Measurements from ENCODE around the gene IL11RA.

Gene IL11RA

DNA sequence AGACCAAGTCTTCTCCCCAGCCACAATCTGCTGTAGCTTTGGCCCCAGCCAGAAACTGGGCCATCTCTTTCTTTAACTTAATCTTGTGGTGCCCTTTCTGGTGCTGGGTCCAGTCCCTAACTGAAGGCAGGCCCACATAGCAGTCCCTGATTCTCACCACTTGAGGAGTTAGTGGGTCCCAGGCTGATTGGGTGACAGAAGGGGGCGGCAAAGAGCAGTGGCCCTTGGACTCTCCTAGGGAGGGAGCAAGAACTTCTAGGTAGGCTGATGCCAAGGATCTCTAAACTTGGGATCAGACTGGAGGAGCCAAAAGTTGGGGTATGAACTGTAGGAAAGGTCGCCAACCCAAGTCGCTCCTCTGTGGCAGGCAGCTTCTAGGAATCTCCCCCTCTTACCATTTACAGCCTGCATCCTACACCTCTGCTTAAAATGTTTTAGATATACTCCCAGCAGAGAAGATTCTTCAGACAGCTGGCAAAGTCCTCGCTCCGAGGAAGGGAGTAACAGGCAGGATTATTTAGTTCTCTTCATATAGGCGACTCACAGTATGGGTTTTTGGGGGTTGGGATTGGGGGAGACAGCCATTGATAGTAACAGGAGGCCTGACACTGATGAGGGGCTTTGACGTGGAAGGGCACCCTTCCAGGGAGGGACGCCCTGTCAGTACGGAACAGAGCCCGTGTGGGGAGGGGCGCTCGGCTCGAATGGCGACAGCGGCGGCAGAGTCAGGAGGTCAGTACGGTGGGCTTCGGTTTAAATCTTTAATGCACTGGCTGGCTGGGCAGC, 12.5 kb downstream of the IL11RA start:
- peaks cover 0 to 28% (median 20%) of the 10 kb centered on the region in 5 donors for H3K4me1 ChIP-seq (ENCODE audit: control insufficient read depth in 5 of 5, insufficient read depth in 5 of 5, low read length in 5 of 5)
- peak overlapping the region; percentile 38 to 73 (median 56) for H3K9ac ChIP-seq (ENCODE audit: low read length in 5 of 5)
- peak overlapping the region; percentile 84 for H3K27ac ChIP-seq (ENCODE audit: low read depth, low read length)
- peaks cover 2 to 35% (median 25%) of the 10 kb centered on the region in 5 donors for H3K36me3 ChIP-seq (ENCODE audit: control insufficient read depth in 5 of 5, insufficient read depth in 5 of 5, low read length in 5 of 5)
- H3K9me3 ChIP-seq (ENCODE audit: control insufficient read depth in 5 of 5, low read length in 5 of 5), result no peaks in the 10 kb centered on the region
- peak overlapping the region; percentile 63 to 75 (median 70) for H3K4me3 ChIP-seq (ENCODE audit: low read depth in 1 of 5, low read length in 5 of 5)
- no peaks in the 10 kb centered on the region for H3K27me3 ChIP-seq (ENCODE audit: control insufficient read depth in 5 of 5, insufficient read depth in 4 of 5, low read length in 5 of 5)

DNA sequence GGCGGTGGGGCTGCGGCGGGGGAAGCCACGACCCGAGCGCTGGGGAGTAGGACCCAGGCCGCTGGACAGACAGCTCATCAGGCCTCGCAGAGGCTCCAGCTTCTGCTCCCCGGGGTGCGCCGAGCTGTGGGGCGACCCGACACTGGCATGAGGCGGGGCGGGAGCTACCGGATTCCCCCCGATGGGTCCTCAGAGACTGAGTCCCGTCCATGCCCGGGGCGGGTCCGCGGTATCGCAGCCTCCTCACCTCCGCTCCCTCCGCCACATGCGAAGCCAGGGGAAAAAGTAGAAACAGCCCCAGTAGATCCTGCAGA, 13.0 kb downstream of the IL11RA start:
- H3K9ac ChIP-seq (ENCODE audit: low read length in 5 of 5), result peak overlapping the region; percentile 38 to 73 (median 56)

DNA sequence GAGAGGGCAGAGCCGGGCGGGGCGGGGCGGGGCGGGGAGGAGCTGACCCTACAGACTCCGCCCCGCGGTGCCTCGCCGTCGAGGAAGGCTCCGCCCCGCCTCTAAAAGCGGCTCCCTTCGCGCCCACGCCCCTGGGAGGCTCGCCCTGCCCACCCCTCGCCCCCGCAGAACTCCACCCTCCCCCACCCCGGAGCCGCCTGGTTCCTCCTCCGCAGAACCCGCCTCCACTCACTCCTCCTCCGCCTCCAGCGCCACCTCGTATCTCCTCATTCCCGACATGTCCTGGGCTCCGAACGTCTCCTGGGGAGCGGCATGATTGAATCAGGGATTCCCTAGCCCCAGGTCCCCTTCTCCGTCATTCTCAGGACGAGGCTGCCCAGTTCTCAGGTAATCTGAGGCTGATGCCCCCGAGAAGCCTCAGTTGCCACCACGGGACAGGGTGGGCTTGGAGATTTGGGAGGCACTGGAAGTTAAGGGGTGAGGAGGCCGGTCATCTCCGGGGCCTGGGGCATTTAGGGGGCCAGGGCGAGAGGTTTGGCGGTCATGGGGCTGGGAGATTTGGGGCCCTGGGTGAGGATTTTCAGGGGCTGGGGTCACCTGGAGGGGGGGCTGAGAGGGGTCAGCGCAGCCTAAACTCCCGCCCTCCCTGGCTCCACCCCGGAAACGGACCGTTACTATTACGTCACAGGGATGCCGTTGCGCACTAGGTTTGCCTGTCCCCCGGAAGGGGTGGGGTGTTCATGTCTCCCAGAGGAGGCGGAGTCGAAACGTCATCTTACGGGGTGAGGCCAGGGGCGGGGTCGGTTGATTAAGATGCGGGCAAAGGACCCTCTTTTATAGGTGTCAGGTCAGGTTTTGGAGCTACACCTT, 13.6 kb downstream of the IL11RA start:
- Histone ChIP-seq H3K36me3 (ENCODE audit: control insufficient read depth in 5 of 5, insufficient read depth in 5 of 5, low read length in 5 of 5) (peaks cover 2 to 25% (median 16%) of the 10 kb centered on the region in 5 donors), H3K27me3 (ENCODE audit: control insufficient read depth in 5 of 5, insufficient read depth in 4 of 5, low read length in 5 of 5) (no peaks in the 10 kb centered on the region), H3K4me3 (ENCODE audit: low read depth in 1 of 5, low read length in 5 of 5) (peak overlapping the region; percentile 79 to 93 (median 85)), H3K4me1 (ENCODE audit: control insufficient read depth in 5 of 5, insufficient read depth in 5 of 5, low read length in 5 of 5) (peaks cover 0 to 28% (median 20%) of the 10 kb centered on the region in 5 donors), H3K27ac (ENCODE audit: low read depth, low read length) (peak overlapping the region; percentile 98), H3K9ac (ENCODE audit: low read length in 5 of 5) (peak overlapping the region; percentile 75 to 94 (median 81)), H3K9me3 (ENCODE audit: control insufficient read depth in 5 of 5, low read length in 5 of 5) (peaks cover 0 to 2% (median 0%) of the 10 kb centered on the region in 5 donors)

More for the DNA sequence above, 13.0 kb downstream of the IL11RA start:
- H3K27ac ChIP-seq (ENCODE audit: low read depth, low read length), result peak overlapping the region; percentile 84
- H3K4me3 ChIP-seq (ENCODE audit: low read depth in 1 of 5, low read length in 5 of 5), result peak overlapping the region in 4 of 5 donors; percentile 63 to 70 (median 68)
- peaks cover 2 to 31% (median 22%) of the 10 kb centered on the region in 5 donors for H3K36me3 ChIP-seq (ENCODE audit: control insufficient read depth in 5 of 5, insufficient read depth in 5 of 5, low read length in 5 of 5)
- H3K9me3 ChIP-seq (ENCODE audit: control insufficient read depth in 5 of 5, low read length in 5 of 5), result peaks cover 0 to 2% (median 0%) of the 10 kb centered on the region in 5 donors
- H3K27me3 ChIP-seq (ENCODE audit: control insufficient read depth in 5 of 5, insufficient read depth in 4 of 5, low read length in 5 of 5), result no peaks in the 10 kb centered on the region
- peaks cover 0 to 28% (median 20%) of the 10 kb centered on the region in 5 donors for H3K4me1 ChIP-seq (ENCODE audit: control insufficient read depth in 5 of 5, insufficient read depth in 5 of 5, low read length in 5 of 5)

DNA sequence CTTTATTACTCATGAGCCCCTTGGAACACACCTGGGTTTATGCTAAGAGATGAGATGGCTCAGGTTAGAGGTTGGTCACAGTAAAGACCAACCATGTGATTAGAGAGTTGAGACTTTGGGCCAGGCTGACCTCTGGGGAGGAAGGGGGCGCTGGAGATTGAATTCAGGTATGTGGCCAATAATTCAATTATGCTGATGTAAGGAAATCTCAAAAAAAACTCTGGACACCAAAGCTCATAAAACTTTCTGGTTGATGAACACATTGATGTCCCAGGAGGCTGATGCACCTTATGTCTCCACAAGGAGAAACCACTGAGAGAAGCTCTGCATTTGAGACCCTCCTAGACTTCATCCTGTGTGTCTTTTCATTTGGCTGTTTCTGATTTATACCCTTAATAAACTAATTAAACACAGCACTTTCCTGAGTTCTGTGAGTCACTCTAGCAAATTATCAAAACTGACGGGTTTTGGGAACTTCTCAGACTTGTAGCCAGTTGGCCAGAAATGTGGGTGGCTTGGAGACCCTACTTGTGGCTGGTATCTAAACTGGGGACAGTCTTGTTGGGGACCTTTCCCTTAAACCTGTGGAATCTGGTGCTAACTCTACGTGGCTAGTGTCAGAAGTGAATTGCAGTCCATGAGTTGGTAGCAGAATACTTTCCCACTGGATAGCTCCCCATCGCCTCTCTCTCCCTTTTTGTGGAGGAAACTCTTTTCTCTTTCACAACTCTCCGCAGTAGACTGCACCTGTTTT, 18.0 kb downstream of the IL11RA start:
- Histone ChIP-seq H3K4me3 (ENCODE audit: low read depth in 1 of 5, low read length in 5 of 5) (no peak overlapping the region), H3K36me3 (ENCODE audit: control insufficient read depth in 5 of 5, insufficient read depth in 5 of 5, low read length in 5 of 5) (peaks cover 2 to 12% (median 3%) of the 10 kb centered on the region in 5 donors), H3K4me1 (ENCODE audit: control insufficient read depth in 5 of 5, insufficient read depth in 5 of 5, low read length in 5 of 5) (peaks cover 0 to 21% (median 14%) of the 10 kb centered on the region in 5 donors), H3K9ac (ENCODE audit: low read length in 5 of 5) (no peak overlapping the region), H3K27me3 (ENCODE audit: control insufficient read depth in 5 of 5, insufficient read depth in 4 of 5, low read length in 5 of 5) (no peaks in the 10 kb centered on the region), H3K9me3 (ENCODE audit: control insufficient read depth in 5 of 5, low read length in 5 of 5) (peaks cover 0 to 2% (median 0%) of the 10 kb centered on the region in 5 donors), H3K27ac (ENCODE audit: low read depth, low read length) (no peak overlapping the region)

GRCh38 chr9:34671307-34671706, 19.3 kb downstream of the IL11RA start:
- peaks cover 2 to 12% (median 3%) of the 10 kb centered on the region in 5 donors for H3K36me3 ChIP-seq (ENCODE audit: control insufficient read depth in 5 of 5, insufficient read depth in 5 of 5, low read length in 5 of 5)
- H3K4me1 ChIP-seq (ENCODE audit: control insufficient read depth in 5 of 5, insufficient read depth in 5 of 5, low read length in 5 of 5), result peaks cover 0 to 16% (median 12%) of the 10 kb centered on the region in 5 donors
- no peaks in the 10 kb centered on the region for H3K27me3 ChIP-seq (ENCODE audit: control insufficient read depth in 5 of 5, insufficient read depth in 4 of 5, low read length in 5 of 5)
- peaks cover 0 to 2% (median 0%) of the 10 kb centered on the region in 5 donors for H3K9me3 ChIP-seq (ENCODE audit: control insufficient read depth in 5 of 5, low read length in 5 of 5)
- no peak overlapping the region for H3K4me3 ChIP-seq (ENCODE audit: low read depth in 1 of 5, low read length in 5 of 5)
- H3K9ac ChIP-seq (ENCODE audit: low read length in 5 of 5), result no peak overlapping the region
- no peak overlapping the region for H3K27ac ChIP-seq (ENCODE audit: low read depth, low read length)

DNA sequence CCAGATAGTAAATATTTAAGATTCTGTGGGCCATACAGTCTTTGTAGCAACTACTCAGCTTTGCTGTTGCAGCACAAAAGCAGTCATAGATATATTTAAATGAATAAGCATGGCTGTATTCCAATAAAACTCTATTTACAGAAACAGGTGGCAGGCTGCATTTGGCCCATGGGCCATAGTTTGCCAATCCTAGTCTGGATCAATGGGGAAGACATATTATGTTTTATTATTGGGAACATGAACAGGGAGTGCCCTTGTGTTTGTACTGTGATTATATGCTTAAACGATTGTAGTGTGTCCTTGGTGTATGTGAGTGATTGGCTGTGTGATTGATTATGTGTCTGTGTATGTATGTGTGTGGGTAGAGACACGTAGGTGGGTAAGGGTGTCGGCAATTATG, 22.5 kb downstream of the IL11RA start:
- Histone ChIP-seq H3K4me3 (ENCODE audit: low read depth in 1 of 5, low read length in 5 of 5) (no peak overlapping the region), H3K9me3 (ENCODE audit: control insufficient read depth in 5 of 5, low read length in 5 of 5) (peaks cover 0 to 2% (median 0%) of the 10 kb centered on the region in 5 donors), H3K36me3 (ENCODE audit: control insufficient read depth in 5 of 5, insufficient read depth in 5 of 5, low read length in 5 of 5) (peaks cover 0 to 5% (median 0%) of the 10 kb centered on the region in 5 donors), H3K27me3 (ENCODE audit: control insufficient read depth in 5 of 5, insufficient read depth in 4 of 5, low read length in 5 of 5) (no peaks in the 10 kb centered on the region), H3K4me1 (ENCODE audit: control insufficient read depth in 5 of 5, insufficient read depth in 5 of 5, low read length in 5 of 5) (peaks cover 0 to 3% (median 0%) of the 10 kb centered on the region in 5 donors), H3K27ac (ENCODE audit: low read depth, low read length) (no peak overlapping the region), H3K9ac (ENCODE audit: low read length in 5 of 5) (no peak overlapping the region)

GRCh38 chr9:34675048-34675714, 23.2 kb downstream of the IL11RA start:
- no peak overlapping the region for H3K27ac ChIP-seq (ENCODE audit: low read depth, low read length)
- no peaks in the 10 kb centered on the region for H3K27me3 ChIP-seq (ENCODE audit: control insufficient read depth in 5 of 5, insufficient read depth in 4 of 5, low read length in 5 of 5)
- peaks cover 0 to 3% (median 0%) of the 10 kb centered on the region in 5 donors for H3K36me3 ChIP-seq (ENCODE audit: control insufficient read depth in 5 of 5, insufficient read depth in 5 of 5, low read length in 5 of 5)
- no peak overlapping the region for H3K9ac ChIP-seq (ENCODE audit: low read length in 5 of 5)
- no peak overlapping the region for H3K4me3 ChIP-seq (ENCODE audit: low read depth in 1 of 5, low read length in 5 of 5)
- H3K9me3 ChIP-seq (ENCODE audit: control insufficient read depth in 5 of 5, low read length in 5 of 5), result no peaks in the 10 kb centered on the region
- peaks cover 0 to 3% (median 0%) of the 10 kb centered on the region in 5 donors for H3K4me1 ChIP-seq (ENCODE audit: control insufficient read depth in 5 of 5, insufficient read depth in 5 of 5, low read length in 5 of 5)

DNA sequence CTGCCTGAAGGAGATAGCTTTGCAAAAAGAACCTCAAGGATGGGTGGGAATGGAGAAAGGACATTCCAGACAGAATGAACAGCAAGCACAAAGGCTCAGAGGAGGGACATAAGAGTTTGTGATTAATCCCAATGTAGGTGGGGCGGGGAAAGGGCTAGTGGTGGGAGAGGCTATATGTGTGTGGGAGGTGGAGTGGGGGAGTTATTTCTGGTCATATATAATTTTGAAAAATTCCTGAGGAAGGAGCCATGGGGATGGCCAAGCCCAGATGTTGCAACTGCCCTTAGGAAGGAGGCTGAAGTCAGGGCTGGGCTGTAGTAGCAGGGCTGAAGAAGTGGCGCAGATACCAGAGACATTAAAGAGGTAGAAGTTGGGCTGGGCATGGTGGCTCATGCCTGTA, 23.9 kb downstream of the IL11RA start:
- Histone ChIP-seq H3K9ac (ENCODE audit: low read length in 5 of 5) (no peak overlapping the region), H3K4me1 (ENCODE audit: control insufficient read depth in 5 of 5, insufficient read depth in 5 of 5, low read length in 5 of 5) (peaks cover 0 to 3% (median 0%) of the 10 kb centered on the region in 5 donors), H3K9me3 (ENCODE audit: control insufficient read depth in 5 of 5, low read length in 5 of 5) (no peaks in the 10 kb centered on the region), H3K36me3 (ENCODE audit: control insufficient read depth in 5 of 5, insufficient read depth in 5 of 5, low read length in 5 of 5) (no peaks in the 10 kb centered on the region), H3K27me3 (ENCODE audit: control insufficient read depth in 5 of 5, insufficient read depth in 4 of 5, low read length in 5 of 5) (no peaks in the 10 kb centered on the region), H3K27ac (ENCODE audit: low read depth, low read length) (no peak overlapping the region), H3K4me3 (ENCODE audit: low read depth in 1 of 5, low read length in 5 of 5) (no peak overlapping the region)

DNA sequence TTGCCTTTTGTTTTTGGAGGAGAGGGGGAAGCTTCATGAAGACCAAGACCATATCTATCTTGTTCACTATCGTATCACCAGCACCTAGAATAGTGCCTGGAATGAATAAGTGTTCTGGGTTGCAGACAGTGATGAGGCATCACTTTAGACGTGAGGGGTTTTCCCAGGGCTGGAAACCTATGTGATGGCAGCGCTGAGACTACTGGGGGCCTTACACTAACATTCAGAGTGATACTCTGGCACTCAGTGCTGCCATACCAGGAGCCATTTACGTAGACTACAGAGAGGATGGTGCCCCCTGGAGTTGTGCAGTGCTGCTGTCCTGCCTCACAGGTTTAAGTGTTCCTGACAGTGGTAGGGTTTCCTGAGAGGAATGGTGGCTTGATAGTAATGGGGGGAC, 32.2 kb downstream of the IL11RA start:
- H3K36me3 ChIP-seq (ENCODE audit: control insufficient read depth in 5 of 5, insufficient read depth in 5 of 5, low read length in 5 of 5), result no peaks in the 10 kb centered on the region
- no peaks in the 10 kb centered on the region for H3K27me3 ChIP-seq (ENCODE audit: control insufficient read depth in 5 of 5, insufficient read depth in 4 of 5, low read length in 5 of 5)
- H3K9me3 ChIP-seq (ENCODE audit: control insufficient read depth in 5 of 5, low read length in 5 of 5), result no peaks in the 10 kb centered on the region
- no peak overlapping the region for H3K27ac ChIP-seq (ENCODE audit: low read depth, low read length)
- no peak overlapping the region for H3K9ac ChIP-seq (ENCODE audit: low read length in 5 of 5)
- H3K4me1 ChIP-seq (ENCODE audit: control insufficient read depth in 5 of 5, insufficient read depth in 5 of 5, low read length in 5 of 5), result peaks cover 2 to 26% (median 24%) of the 10 kb centered on the region in 5 donors
- no peak overlapping the region for H3K4me3 ChIP-seq (ENCODE audit: low read depth in 1 of 5, low read length in 5 of 5)
